ENCODE data around the gene GTPBP10.

GTPBP10 gene

GRCh38 chr7:90396420-90396819 lies 49.9 kb downstream of the GTPBP10 start:
- no peak for DNase-seq (ENCODE audit: extremely low read depth, low read depth)
- TF ChIP-seq, protein P1, sequence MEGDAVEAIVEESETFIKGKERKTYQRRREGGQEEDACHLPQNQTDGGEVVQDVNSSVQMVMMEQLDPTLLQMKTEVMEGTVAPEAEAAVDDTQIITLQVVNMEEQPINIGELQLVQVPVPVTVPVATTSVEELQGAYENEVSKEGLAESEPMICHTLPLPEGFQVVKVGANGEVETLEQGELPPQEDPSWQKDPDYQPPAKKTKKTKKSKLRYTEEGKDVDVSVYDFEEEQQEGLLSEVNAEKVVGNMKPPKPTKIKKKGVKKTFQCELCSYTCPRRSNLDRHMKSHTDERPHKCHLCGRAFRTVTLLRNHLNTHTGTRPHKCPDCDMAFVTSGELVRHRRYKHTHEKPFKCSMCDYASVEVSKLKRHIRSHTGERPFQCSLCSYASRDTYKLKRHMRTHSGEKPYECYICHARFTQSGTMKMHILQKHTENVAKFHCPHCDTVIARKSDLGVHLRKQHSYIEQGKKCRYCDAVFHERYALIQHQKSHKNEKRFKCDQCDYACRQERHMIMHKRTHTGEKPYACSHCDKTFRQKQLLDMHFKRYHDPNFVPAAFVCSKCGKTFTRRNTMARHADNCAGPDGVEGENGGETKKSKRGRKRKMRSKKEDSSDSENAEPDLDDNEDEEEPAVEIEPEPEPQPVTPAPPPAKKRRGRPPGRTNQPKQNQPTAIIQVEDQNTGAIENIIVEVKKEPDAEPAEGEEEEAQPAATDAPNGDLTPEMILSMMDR (IDR thresholded peaks at IDR 0.05; ENCODE audit: low read depth, low read length, missing control alignments) = no peak
- no peak overlapping the region for H3K4me3 ChIP-seq (replicated peaks; ENCODE audit: low read depth, low read length)

GRCh38 chr7:90401989-90402388 lies 55.5 kb downstream of the GTPBP10 start:
- no peak for DNase-seq (ENCODE audit: extremely low read depth, low read depth)
- H3K4me3 ChIP-seq (replicated peaks; ENCODE audit: low read depth, low read length) = no peak overlapping the region
- TF ChIP-seq, protein P1 (IDR thresholded peaks at IDR 0.05; ENCODE audit: low read depth, low read length, missing control alignments) = no peak

GRCh38 chr7:90402785-90403173 lies 56.3 kb downstream of the GTPBP10 start:
- DNase-seq (ENCODE audit: extremely low read depth, low read depth) = no peak
- H3K4me3 ChIP-seq (replicated peaks; ENCODE audit: low read depth, low read length) = peak overlapping the region; percentile 80
- TF ChIP-seq, protein P1 (IDR thresholded peaks at IDR 0.05; ENCODE audit: low read depth, low read length, missing control alignments) = no peak

- peak within 1 kb of the TSS; percentile 80 for H3K4me3 ChIP-seq (replicated peaks; ENCODE audit: low read depth, low read length)
- DNase-seq (ENCODE audit: extremely low read depth, low read depth) = peak; percentile 89
- TF ChIP-seq, protein P1 (IDR thresholded peaks at IDR 0.05; ENCODE audit: low read depth, low read length, missing control alignments) = no peak
These were observed 56.9 kb downstream of the GTPBP10 start, which contains the start of gene CLDN12 for GRCh38 chr7:90403174-90404113. Gene CLDN12, plus strand, starts transcription at chr7:90403461. Its CDS starts 9,216 bp downstream, at chr7:90412677.

DNA sequence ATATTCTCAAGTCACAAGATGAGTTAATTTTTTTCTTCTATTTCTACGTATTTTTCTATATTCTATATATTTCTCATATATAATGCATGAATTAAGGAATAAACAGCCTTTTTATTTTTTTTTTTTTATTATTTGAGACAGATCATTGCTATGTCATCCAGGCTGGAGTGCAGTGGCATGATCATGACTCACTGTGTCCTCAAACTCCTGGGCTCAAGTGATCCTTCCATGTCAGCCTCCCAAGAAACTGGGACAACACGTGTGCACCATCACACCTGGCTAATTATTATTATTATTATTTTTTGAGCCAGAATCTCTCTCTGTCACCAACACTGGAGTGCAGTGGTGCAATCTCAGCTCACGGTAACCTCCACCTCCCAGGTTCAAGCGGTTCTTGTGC lies 58.3 kb downstream of the GTPBP10 start:
- peak overlapping the region; percentile 80; the same call in 1 of the 2 replicates for H3K4me3 ChIP-seq (replicated peaks; ENCODE audit: low read depth, low read length)
- TF ChIP-seq, protein P1 (IDR thresholded peaks at IDR 0.05; ENCODE audit: low read depth, low read length, missing control alignments) = no peak
- no peak for DNase-seq (ENCODE audit: extremely low read depth, low read depth)

DNA sequence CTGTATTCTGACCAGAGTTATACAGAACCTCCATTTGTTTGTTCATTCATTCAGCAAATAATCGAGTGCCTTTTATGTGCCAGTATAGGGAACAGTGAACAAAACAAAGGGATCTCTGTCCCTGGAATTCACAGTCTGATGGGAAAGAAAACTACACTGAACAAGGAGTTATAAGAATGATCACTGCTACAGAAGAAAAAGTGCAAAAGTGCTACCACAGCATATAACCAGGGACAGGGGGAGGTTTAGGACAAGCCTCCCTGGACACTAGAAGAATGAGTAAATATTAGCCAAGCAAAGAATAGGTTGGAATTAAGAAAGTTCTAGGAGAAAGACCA lies 60.9 kb downstream of the GTPBP10 start:
- no peak overlapping the region for H3K4me3 ChIP-seq (replicated peaks; ENCODE audit: low read depth, low read length)
- TF ChIP-seq, protein P1 (IDR thresholded peaks at IDR 0.05; ENCODE audit: low read depth, low read length, missing control alignments) = no peak
- DNase-seq (ENCODE audit: extremely low read depth, low read depth) = no peak
